HCT116 (cell line): Measurements from ENCODE around the gene TMEM60. TPM values are rescaled to one million over a fixed set of nuclear protein-coding genes. Genes with fewer than 3 reads are reported as not detected.

Source experiments
- ATAC-seq: fragments of 200-7000 bp; cut with Tn5 transposase; 2 replicates; pipeline ENCODE4 v1.9.1; 2020; ENCODE audit warnings: mild to moderate bottlenecking, moderate library complexity
- BruUV-seq: library from RNA; stranded (reverse); fragments of 400-500 nt; replicated peaks from 2 replicates; lab custom pipeline; 2021; lab: Mats Ljungman, UMichigan
- CTCF ChIA-PET: fragments of 300-600 bp; sonication (Branson Sonifier 250); formaldehyde crosslinking; loops from one replicate; lab custom pipeline; 2021; ENCODE audit warnings: antibody characterized with exemption; lab: Charles Lee
- POLR2A ChIA-PET: fragments of 300-600, 350-600 bp; sonication (Branson Sonifier 250); formaldehyde crosslinking; loops from one replicate; lab custom pipeline; 2021; ENCODE audit warnings: antibody characterized with exemption; lab: Charles Lee
- RAD21 ChIA-PET, 2 experiments: fragments of 300-600 bp; sonication (Branson Sonifier 250); formaldehyde crosslinking; loops; one replicate each; lab custom pipeline; 2023; ENCODE audit warnings: low total read pairs in 2 of 2; ENCODE audit not compliant: uncharacterized antibody in 2 of 2, unreplicated experiment in 2 of 2, low non-redundant PET in 1 of 2; lab: Charles Lee
- DNase-seq: peaks from one replicate; pipeline ENCODE4 v3.0.0-alpha.2; 2010; ENCODE audit warnings: low read depth, low spot score
- H2AFZ ChIP-seq: fragments of 200-600 bp; shearing (Covaris generic), sonication (generic); 2 replicates; pipeline ENCODE4 v1.6.1; 2017; ENCODE audit warnings: low read depth, mixed run types, mixed read lengths, antibody characterized with exemption, low read length; ENCODE audit not compliant: poor library complexity, severe bottlenecking
- H3K27ac ChIP-seq: 2 replicates; pipeline ENCODE4 v1.5.1; 2012; ENCODE audit warnings: low read depth, low read length
- H3K27me3 ChIP-seq: fragments of 200-600 bp; sonication (generic); 2 replicates; pipeline ENCODE4 v1.6.1; 2016; ENCODE audit warnings: mixed run types, low read length, mixed read lengths; ENCODE audit not compliant: insufficient read depth
- H3K36me3 ChIP-seq, 2 experiments: fragments of 200-500 bp in 1 of 2; fragments of 200-600 bp in 1 of 2; sonication (Bioruptor generic) in 1 of 2; sonication (generic) in 1 of 2; 2 replicates each; pipeline versions ENCODE4 v1.5.1 to v1.6.1; 2014 to 2016; ENCODE audit warnings: low read length in 2 of 2, inconsistent platforms in 1 of 2, mixed read lengths in 1 of 2, mixed run types in 1 of 2; ENCODE audit not compliant: insufficient read depth in 2 of 2, control insufficient read depth in 1 of 2
- H3K4me1 ChIP-seq, 2 experiments: fragments of 200-600 bp in 1 of 2; sonication (generic) in 1 of 2; 2 replicates each; pipeline versions ENCODE4 v1.5.1 to v1.6.1; 2012 to 2017; ENCODE audit warnings: low read length in 2 of 2, inconsistent platforms in 1 of 2, mild to moderate bottlenecking in 1 of 2, mixed read lengths in 1 of 2, mixed run types in 1 of 2, moderate library complexity in 1 of 2; ENCODE audit not compliant: insufficient read depth in 2 of 2, control insufficient read depth in 1 of 2
- H3K4me2 ChIP-seq: fragments of 200-600 bp; sonication (generic); 2 replicates; pipeline ENCODE4 v1.6.1; 2017; ENCODE audit warnings: mixed run types, low read length, mixed read lengths
- H3K4me3 ChIP-seq, 2 experiments: fragments of 200-600 bp in 1 of 2; sonication (generic) in 1 of 2; replicated peaks in 1 of 2; 2 replicates each; pipeline ENCODE4 v1.5.1; 2011 to 2016; ENCODE audit warnings: low read length in 2 of 2, control low read depth in 1 of 2, low read depth in 1 of 2, mild to moderate bottlenecking in 1 of 2, mixed read lengths in 1 of 2, mixed run types in 1 of 2
- H3K79me2 ChIP-seq: fragments of 200-600 bp; sonication (generic); 2 replicates; pipeline ENCODE4 v1.6.1; 2017; ENCODE audit warnings: mild to moderate bottlenecking, mixed run types, low read length, moderate library complexity, mixed read lengths; ENCODE audit not compliant: insufficient read depth
- H3K9ac ChIP-seq: fragments of 200-600 bp; sonication (generic); 2 replicates; pipeline ENCODE4 v1.6.1; 2016; ENCODE audit warnings: low read length, mixed read lengths
- H3K9me2 ChIP-seq: fragments of 200-600 bp; sonication (generic), shearing (Covaris generic); 2 replicates; pipeline ENCODE4 v1.6.1; 2017; ENCODE audit warnings: mixed run types, mild to moderate bottlenecking, moderate library complexity; ENCODE audit not compliant: insufficient read depth
- H3K9me3 ChIP-seq, 2 experiments: fragments of 200-500 bp in 1 of 2; fragments of 200-600 bp in 1 of 2; sonication (Bioruptor generic) in 1 of 2; sonication (generic) in 1 of 2; 2 replicates each; pipeline ENCODE4 v1.6.1; 2014 to 2017; ENCODE audit warnings: low read length in 2 of 2, mixed read lengths in 2 of 2, inconsistent platforms in 1 of 2, low read depth in 1 of 2, mild to moderate bottlenecking in 1 of 2, mixed run types in 1 of 2, moderate library complexity in 1 of 2; ENCODE audit not compliant: control insufficient read depth in 1 of 2, insufficient read depth in 1 of 2
- H4K20me1 ChIP-seq: fragments of 200-600 bp; sonication (generic), shearing (Covaris generic); 2 replicates; pipeline ENCODE4 v1.6.1; 2017; ENCODE audit warnings: mixed run types, mild to moderate bottlenecking, moderate library complexity; ENCODE audit not compliant: insufficient read depth
- EGR1 ChIP-seq: IDR thresholded peaks from 2 replicates; pipeline ENCODE4 v1.6.1; 2012; ENCODE audit warnings: low read depth
- FOSL1 ChIP-seq: IDR thresholded peaks from 2 replicates; pipeline ENCODE4 v1.6.1; 2012; ENCODE audit warnings: low read depth
- JUND ChIP-seq: IDR thresholded peaks from 2 replicates; pipeline ENCODE4 v1.6.1; 2012
- POLR2AphosphoS5 ChIP-seq: IDR thresholded peaks from 2 replicates; pipeline ENCODE4 v1.6.1; 2011; ENCODE audit warnings: mild to moderate bottlenecking, low read depth, low read length, moderate library complexity
- RAD21 ChIP-seq: IDR thresholded peaks from 2 replicates; pipeline ENCODE4 v1.6.1; 2012; ENCODE audit warnings: low read depth, mild to moderate bottlenecking
- REST ChIP-seq: IDR thresholded peaks from 2 replicates; pipeline ENCODE4 v1.6.1; 2012; ENCODE audit warnings: low read depth
- SP1 ChIP-seq: IDR thresholded peaks from 2 replicates; pipeline ENCODE4 v1.6.1; 2012; ENCODE audit warnings: low read depth
- TCF7L2 ChIP-seq: IDR thresholded peaks from 2 replicates; pipeline ENCODE4 v1.7.0; 2011; ENCODE audit warnings: borderline replicate concordance, inconsistent platforms; ENCODE audit not compliant: insufficient read depth, insufficient read length; ENCODE audit errors: extremely low read depth
- YY1 ChIP-seq: IDR thresholded peaks from 2 replicates; pipeline ENCODE4 v1.6.1; 2011; ENCODE audit warnings: low read length, low read depth, moderate library complexity, mild to moderate bottlenecking; ENCODE audit not compliant: insufficient replicate concordance; ENCODE audit errors: extremely low read depth
- ZFX ChIP-seq: fragments of 450-650 bp; IDR thresholded peaks from 2 replicates; pipeline ENCODE4 v1.6.1; 2017
- ZNF274 ChIP-seq: fragments of 200-500 bp; sonication (Bioruptor generic); IDR thresholded peaks from 2 replicates; pipeline ENCODE4 v1.6.1; 2014; ENCODE audit warnings: mild to moderate bottlenecking, low read depth, low read length, inconsistent platforms
- intact Hi-C: fragments of 100-400 bp; cut with micrococcal nuclease; formaldehyde crosslinking; loops from 2 replicates; pipeline ENCODE4 v1.10.0; 2022
- total RNA-seq: library from RNA; stranded (reverse); gene quantifications from one replicate; pipeline ENCODE4 v1.2.1, GENCODE V29; 2021; ENCODE audit not compliant: unreplicated experiment
- TF ChIP-seq, protein P1 (sequence below): IDR thresholded peaks from 2 replicates; pipeline ENCODE4 v1.6.1; 2011; ENCODE audit warnings: mild to moderate bottlenecking, low read length, moderate library complexity; ENCODE audit not compliant: insufficient replicate concordance; ENCODE audit errors: extremely low read depth
- TF ChIP-seq, protein P2 (sequence below), 3 experiments: fragments of 200-600 bp in 1 of 3; sonication (generic) in 1 of 3; IDR thresholded peaks in 2 of 3; conservative IDR thresholded peaks in 1 of 3; 2 replicates each; pipeline ENCODE4 v1.5.1; 2012 to 2017; ENCODE audit warnings: low read depth in 2 of 3, low read length in 2 of 3, antibody characterized with exemption in 1 of 3, borderline replicate concordance in 1 of 3, control low read depth in 1 of 3, mild to moderate bottlenecking in 1 of 3, mixed read lengths in 1 of 3, mixed run types in 1 of 3, moderate library complexity in 1 of 3; ENCODE audit not compliant: insufficient read depth in 1 of 3

Gene TMEM60
- total RNA-seq, 1 experiment from 2014 or later: 10.3 TPM

DNA sequence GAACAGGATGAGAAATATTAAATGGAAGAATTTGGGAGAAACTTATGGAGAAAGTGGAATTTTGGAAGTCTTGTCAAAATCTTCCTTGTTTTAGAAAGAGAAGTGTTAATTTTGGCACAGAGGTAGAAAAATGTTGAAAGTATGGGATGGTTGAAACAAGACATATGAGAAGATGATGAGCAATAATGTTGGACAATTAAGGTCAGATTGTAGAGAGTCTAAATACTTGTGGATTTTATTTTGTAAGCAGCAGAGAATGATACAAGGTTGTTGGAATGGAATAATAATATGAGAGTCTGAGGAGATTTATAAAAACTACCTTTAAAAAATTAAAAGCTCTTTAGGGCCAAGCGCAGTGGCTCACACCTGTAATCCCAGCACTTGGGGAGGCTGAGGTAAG, 34.9 kb upstream of the TMEM60 start:
- Histone ChIP-seq H3K27me3 (no peaks in the 10 kb centered on the region), H3K4me1 (peaks cover 13 to 18% of the 10 kb centered on the region in 2 experiments), H3K9me3 (no peaks in the 10 kb centered on the region), H4K20me1 (no peaks in the 10 kb centered on the region), H3K9me2 (no peaks in the 10 kb centered on the region), H2AFZ (no peak overlapping the region), H3K36me3 (no peaks in the 10 kb centered on the region), H3K4me3 (no peak overlapping the region), H3K4me2 (no peak overlapping the region), H3K79me2 (peaks cover 9% of the 10 kb centered on the region), H3K27ac (no peak overlapping the region), H3K9ac (no peak overlapping the region)
- DNase-seq (no peak), ATAC-seq (no peak)
- intact Hi-C loops: no loop called here
- TF ChIP-seq EGR1 (no peak), ZFX (no peak), FOSL1 (no peak), JUND (no peak), REST (no peak), SP1 (no peak), POLR2AphosphoS5 (no peak), ZNF274 (no peak), RAD21 (no peak), YY1 (no peak), TCF7L2 (no peak)
- TF ChIP-seq, protein P1, sequence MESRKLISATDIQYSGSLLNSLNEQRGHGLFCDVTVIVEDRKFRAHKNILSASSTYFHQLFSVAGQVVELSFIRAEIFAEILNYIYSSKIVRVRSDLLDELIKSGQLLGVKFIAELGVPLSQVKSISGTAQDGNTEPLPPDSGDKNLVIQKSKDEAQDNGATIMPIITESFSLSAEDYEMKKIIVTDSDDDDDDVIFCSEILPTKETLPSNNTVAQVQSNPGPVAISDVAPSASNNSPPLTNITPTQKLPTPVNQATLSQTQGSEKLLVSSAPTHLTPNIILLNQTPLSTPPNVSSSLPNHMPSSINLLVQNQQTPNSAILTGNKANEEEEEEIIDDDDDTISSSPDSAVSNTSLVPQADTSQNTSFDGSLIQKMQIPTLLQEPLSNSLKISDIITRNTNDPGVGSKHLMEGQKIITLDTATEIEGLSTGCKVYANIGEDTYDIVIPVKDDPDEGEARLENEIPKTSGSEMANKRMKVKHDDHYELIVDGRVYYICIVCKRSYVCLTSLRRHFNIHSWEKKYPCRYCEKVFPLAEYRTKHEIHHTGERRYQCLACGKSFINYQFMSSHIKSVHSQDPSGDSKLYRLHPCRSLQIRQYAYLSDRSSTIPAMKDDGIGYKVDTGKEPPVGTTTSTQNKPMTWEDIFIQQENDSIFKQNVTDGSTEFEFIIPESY: no peak
- TF ChIP-seq, protein P2, sequence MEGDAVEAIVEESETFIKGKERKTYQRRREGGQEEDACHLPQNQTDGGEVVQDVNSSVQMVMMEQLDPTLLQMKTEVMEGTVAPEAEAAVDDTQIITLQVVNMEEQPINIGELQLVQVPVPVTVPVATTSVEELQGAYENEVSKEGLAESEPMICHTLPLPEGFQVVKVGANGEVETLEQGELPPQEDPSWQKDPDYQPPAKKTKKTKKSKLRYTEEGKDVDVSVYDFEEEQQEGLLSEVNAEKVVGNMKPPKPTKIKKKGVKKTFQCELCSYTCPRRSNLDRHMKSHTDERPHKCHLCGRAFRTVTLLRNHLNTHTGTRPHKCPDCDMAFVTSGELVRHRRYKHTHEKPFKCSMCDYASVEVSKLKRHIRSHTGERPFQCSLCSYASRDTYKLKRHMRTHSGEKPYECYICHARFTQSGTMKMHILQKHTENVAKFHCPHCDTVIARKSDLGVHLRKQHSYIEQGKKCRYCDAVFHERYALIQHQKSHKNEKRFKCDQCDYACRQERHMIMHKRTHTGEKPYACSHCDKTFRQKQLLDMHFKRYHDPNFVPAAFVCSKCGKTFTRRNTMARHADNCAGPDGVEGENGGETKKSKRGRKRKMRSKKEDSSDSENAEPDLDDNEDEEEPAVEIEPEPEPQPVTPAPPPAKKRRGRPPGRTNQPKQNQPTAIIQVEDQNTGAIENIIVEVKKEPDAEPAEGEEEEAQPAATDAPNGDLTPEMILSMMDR (IDR thresholded peaks at IDR 0.05 in 2 of 3, conservative IDR thresholded peaks at IDR 0.05 in 1 of 3; ENCODE audit: borderline replicate concordance in 1 of 3, insufficient read depth in 1 of 3, low read depth in 2 of 3, low read length in 2 of 3): no peak
- ChIA-PET POLR2A (no interaction called here), CTCF (no interaction called here), RAD21 (no interaction called here)
- BruUV-seq: no TSS peak
